Heart right ventricle (tissue), 16 donors: ENCODE measurements around the gene FAM234B. TPM values are rescaled to one million over a fixed set of nuclear protein-coding genes. Genes with fewer than 3 reads are reported as not detected.

ENCODE experiments used
- ATAC-seq, 8 donors: fragments of 200-7000 bp; cut with Tn5 transposase; one replicate each; pipeline ENCODE4 v1.9.1; 2020; ENCODE audit warnings: mild to moderate bottlenecking in 8 of 8, moderate library complexity in 8 of 8, moderate number of reproducible peaks in 1 of 8
- DNase-seq, 2 donors: peaks; one replicate each; pipeline ENCODE4 v3.0.0-alpha.2; 2020
- H3K27ac ChIP-seq, 10 donors: fragments of 200-600 bp; sonication (generic) in 2 of 10; one replicate each; pipeline versions ENCODE4 v1.5.0 to v1.8.0; 2020 to 2022; ENCODE audit warnings: mild to moderate bottlenecking in 3 of 10
- H3K27me3 ChIP-seq, 7 donors: fragments of 200-600 bp; one replicate each; pipeline ENCODE4 v1.8.0; 2021 to 2022; ENCODE audit warnings: mild to moderate bottlenecking in 2 of 7
- H3K36me3 ChIP-seq, 9 donors: fragments of 200-600 bp; sonication (generic) in 1 of 9; one replicate each; pipeline versions ENCODE4 v1.5.0 to v1.8.0; 2020 to 2022; ENCODE audit warnings: mild to moderate bottlenecking in 2 of 9
- H3K4me1 ChIP-seq, 9 donors: fragments of 200-600 bp; sonication (generic) in 1 of 9; one replicate each; pipeline versions ENCODE4 v1.5.0 to v1.8.0; 2020 to 2022; ENCODE audit warnings: mild to moderate bottlenecking in 4 of 9
- H3K4me3 ChIP-seq, 10 donors: fragments of 200-600 bp; sonication (generic) in 2 of 10; one replicate each; pipeline versions ENCODE4 v1.5.0 to v1.8.0; 2020 to 2022; ENCODE audit warnings: mild to moderate bottlenecking in 7 of 10, moderate library complexity in 2 of 10
- H3K9me3 ChIP-seq, 11 donors: fragments of 200-600 bp in 10 of 11; sonication (generic) in 2 of 11; one replicate each; pipeline versions ENCODE4 v1.5.0 to v1.8.0; 2013 to 2022; ENCODE audit warnings: mild to moderate bottlenecking in 2 of 11, control low read depth in 1 of 11, moderate library complexity in 1 of 11
- WGBS, 2 donors: extraction: QIAGEN DNeasy Blood & Tissue Kit; methylation state at CpG; one replicate each; pipeline ENCODE4 v1.1.7; 2013; ENCODE audit warnings: inconsistent platforms in 1 of 2; 5-methylcytosine and 5-hydroxymethylcytosine counted together
- intact Hi-C, 10 donors: fragments of 100-400 bp; cut with DNase I; formaldehyde crosslinking; loops; one replicate each; pipeline versions ENCODE4 v1.11.1 to v1.14.2; 2022
- polyA plus RNA-seq, 2 donors: library from polyadenylated mRNA; stranded (reverse); fragments of 200-250 nt; gene quantifications; one replicate each; pipeline ENCODE4 v1.2.3, GENCODE V29; 2013
- total RNA-seq, 10 donors: library from RNA; stranded (reverse); fragmentation: NEBNext Ultra II Directional in 3 of 10; extraction: Animal tissue kit (Norgen Biotek cat#: 25700) in 3 of 10; gene quantifications; one replicate each; pipeline versions ENCODE4 v1.2.1 to v1.2.4, GENCODE V29; 2021 to 2023
- TF ChIP-seq, protein P1 (sequence below), 9 donors: fragments of 200-600 bp; sonication (generic) in 2 of 9; IDR thresholded peaks; one replicate each; pipeline versions ENCODE4 v1.5.0 to v1.8.0; 2021 to 2022; ENCODE audit warnings: antibody characterized with exemption in 9 of 9, mild to moderate bottlenecking in 5 of 9, moderate library complexity in 1 of 9
- donor health status: Arrhythmogenic right ventricular cardiomyopathy.
- donor health status: ischemic (EF 13 %, LVEDD 7.1; RV severe dilation, severe dysfunction).
- donor health status: healthy with polysubstance abuse.
- donor health status: DM: no; HTN: yes; CAD: no.
- donor health status: DM: no; HTN: no; CAD: no.
- donor health status: ischemic (EF 25% LVEDD 6.9; RV normal size, moderate dysfunction).
- donor health status: ischemic (EF 25% LVEDD 5.7; RV mildly dilated, moderate dysfunction).
- donor health status: healthy.
- donor health status: DM: yes; HTN: yes; CAD: no.
- donor health status: Ischemic cardiomyopathy.
- donor health status: ischemic (EF 35%, LVEDD 5.7; RV mildly dilated, moderate dysfunction).
- donor health status: nonischemic (EF 11% LVEDD 7.7; RV severe dilation, severe dysfunction).
- donor health status: DM: yes; HTN: yes; CAD: no.
- donor health status: PGD.
- donor health status: ischemic (EF 29% LVEDD 5.4; RV normal size, mild dysfunction).
- donor health status: nonischemic (EF 23%, LVEDD 6.1; RV moderate dilation, normal function).

Gene FAM234B
- total and polyA plus RNA-seq, 12 donors, result 0.59 to 3.6 (median 2.2) TPM

DNA sequence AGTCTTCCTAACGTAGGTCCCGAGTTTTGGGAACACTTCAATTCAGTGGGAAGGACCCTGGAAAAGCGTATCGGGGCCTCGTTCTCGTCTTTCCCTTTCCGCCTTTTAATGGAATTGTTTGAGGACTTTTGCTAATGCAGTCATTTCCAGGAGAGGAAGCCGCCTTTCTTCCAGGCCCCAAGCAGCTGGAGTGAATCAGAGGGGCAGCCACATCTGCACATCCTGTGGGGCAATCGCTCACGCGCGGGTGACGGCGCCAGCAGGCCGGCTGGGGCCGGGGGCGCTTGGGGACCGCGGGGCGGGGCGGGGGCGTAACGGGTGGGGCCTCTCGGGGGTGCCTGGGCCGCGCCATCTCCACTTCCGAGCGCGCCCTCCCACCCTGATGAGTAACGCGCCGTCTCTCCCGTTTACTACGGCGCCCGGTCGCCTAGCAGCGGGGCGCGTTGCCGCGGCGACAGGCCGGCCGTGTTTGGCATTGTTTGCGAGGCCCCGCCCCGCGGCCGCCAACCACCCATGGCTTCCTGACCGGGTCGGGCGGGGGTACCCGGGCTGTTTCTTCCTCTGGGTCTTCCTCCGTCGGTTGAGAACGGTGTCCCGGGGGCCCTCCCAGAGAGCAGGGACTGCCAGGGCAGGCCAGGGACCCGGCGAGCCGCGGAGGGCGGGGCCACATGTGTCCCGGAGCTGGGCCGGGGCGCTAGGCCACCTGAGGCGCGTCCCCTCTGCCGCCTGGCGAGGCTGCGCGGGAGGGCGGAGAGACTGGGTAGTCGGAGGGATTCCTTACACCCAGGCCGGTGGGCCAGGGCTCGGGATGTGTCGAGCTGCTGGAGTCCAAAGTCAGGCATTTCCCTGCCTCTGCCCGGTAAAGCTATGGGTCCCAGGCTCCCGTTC, 56.9 kb downstream of the FAM234B start:
- WGBS, 2 donors, result 2% methylated on average over 72 to 79 of the region's 79 CpGs
- Histone ChIP-seq H3K27me3 (no peaks in the 10 kb centered on the region), H3K36me3 (no peaks in the 10 kb centered on the region), H3K4me1 (peaks cover 10 to 69% (median 50%) of the 10 kb centered on the region in 9 donors), H3K4me3 (peak overlapping the region; percentile 29 to 67 (median 60)), H3K9me3 (no peaks in the 10 kb centered on the region), H3K27ac (peak overlapping the region; percentile 86 to 98 (median 96))
- TF ChIP-seq, protein P1, sequence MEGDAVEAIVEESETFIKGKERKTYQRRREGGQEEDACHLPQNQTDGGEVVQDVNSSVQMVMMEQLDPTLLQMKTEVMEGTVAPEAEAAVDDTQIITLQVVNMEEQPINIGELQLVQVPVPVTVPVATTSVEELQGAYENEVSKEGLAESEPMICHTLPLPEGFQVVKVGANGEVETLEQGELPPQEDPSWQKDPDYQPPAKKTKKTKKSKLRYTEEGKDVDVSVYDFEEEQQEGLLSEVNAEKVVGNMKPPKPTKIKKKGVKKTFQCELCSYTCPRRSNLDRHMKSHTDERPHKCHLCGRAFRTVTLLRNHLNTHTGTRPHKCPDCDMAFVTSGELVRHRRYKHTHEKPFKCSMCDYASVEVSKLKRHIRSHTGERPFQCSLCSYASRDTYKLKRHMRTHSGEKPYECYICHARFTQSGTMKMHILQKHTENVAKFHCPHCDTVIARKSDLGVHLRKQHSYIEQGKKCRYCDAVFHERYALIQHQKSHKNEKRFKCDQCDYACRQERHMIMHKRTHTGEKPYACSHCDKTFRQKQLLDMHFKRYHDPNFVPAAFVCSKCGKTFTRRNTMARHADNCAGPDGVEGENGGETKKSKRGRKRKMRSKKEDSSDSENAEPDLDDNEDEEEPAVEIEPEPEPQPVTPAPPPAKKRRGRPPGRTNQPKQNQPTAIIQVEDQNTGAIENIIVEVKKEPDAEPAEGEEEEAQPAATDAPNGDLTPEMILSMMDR (IDR thresholded peaks at IDR 0.05), result peak in 1 of 9 donors; percentile 9
- intact Hi-C loops, result loop anchor here in 5 of 10 donors (2.0 to 5.0 kb wide), 7 partner anchors 46 to 106 kb away; partner anchors contain the start of genes HEBP1 (in 2 of the 5) and EMP1 (in 1 of the 5)
- peak; percentile 75 to 95 (median 84) for ATAC-seq
- peak; percentile 90 to 91 for DNase-seq

DNA sequence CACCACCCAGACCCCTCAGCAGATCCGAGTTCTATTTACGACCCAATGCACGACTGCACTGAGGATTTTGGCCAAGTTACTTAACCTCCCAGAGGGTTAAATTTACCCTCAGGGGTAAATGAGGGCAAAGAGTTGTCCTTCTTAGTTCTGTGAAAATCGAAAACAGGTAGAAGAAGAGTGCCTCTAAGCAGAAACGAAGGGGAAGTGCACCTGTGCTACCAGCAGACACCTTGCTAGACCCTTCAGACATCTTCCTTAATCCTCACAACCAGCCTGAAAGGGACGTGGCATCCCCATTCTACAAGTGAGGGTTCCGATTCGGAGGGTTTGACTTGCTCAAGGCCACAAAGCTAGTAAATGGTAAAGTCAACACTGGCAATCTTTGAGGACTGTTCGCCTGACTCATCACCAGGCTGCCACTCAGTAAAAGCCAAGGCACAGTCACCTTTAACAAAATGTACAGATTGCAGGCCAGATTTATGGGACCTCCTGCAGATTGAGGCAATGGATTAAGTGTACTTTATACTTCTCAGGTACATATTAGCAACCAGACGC, 57.7 kb downstream of the FAM234B start:
- 62 to 66% methylated on average over 10 of the region's 10 CpGs for WGBS, 2 donors
- intact Hi-C loops, result loop anchor here in 5 of 10 donors (2.0 to 5.0 kb wide), 7 partner anchors 45 to 105 kb away; partner anchors contain the start of genes HEBP1 (in 2 of the 5) and EMP1 (in 1 of the 5)
- Histone ChIP-seq H3K4me3 (peak overlapping the region in 9 of 10 donors; percentile 35 to 67 (median 61)), H3K36me3 (no peaks in the 10 kb centered on the region), H3K27ac (peak overlapping the region; percentile 86 to 98 (median 96)), H3K4me1 (peaks cover 10 to 65% (median 45%) of the 10 kb centered on the region in 9 donors), H3K9me3 (no peaks in the 10 kb centered on the region), H3K27me3 (no peaks in the 10 kb centered on the region)
- no peak for DNase-seq
- TF ChIP-seq, protein P1 (IDR thresholded peaks at IDR 0.05), result no peak
- no peak for ATAC-seq

DNA sequence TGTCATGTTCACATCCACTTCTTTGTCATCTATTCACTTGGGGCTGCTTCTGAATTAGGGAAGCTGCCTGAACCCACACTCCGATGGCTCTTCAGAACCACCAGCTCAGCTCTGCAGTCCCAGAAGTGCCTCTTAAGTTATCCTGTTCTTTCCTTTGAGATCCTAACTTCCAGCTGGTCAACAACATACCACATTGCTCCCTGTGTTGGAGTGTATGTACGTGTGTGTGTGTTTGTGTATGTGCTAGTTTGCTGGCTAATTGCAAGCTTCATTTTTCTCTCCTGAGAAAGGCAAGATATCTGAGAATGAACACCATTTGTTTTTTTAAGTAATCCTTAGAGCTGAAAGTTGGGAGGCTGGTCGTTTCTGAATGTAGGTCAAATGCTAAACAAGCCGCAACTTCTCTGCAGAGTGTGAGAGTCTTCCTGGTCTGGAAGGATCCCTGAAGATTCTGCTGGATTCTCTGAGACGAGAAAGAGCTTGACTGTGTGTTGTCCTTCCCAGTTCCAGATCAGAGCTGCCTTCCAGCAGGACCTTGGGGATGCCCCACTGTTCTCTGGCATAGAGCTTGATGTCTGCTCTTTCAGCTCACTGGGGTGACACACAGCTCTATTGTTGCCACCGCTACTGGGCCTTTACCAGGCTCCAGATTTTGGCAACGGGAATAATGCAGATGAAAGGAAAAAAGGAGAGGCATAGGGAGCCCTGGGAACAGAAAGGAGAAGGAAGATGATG, 58.4 kb downstream of the FAM234B start:
- H3K9me3 ChIP-seq, result no peaks in the 10 kb centered on the region
- intact Hi-C loops, result loop anchor here in 5 of 10 donors (5.0 kb wide), 4 partner anchors 45 to 100 kb away; partner anchors contain the start of genes HEBP1 (in 2 of the 5) and EMP1 (in 1 of the 5)
- no peak overlapping the region for H3K4me3 ChIP-seq
- no peaks in the 10 kb centered on the region for H3K36me3 ChIP-seq
- TF ChIP-seq, protein P1 (IDR thresholded peaks at IDR 0.05), result no peak
- peak overlapping the region; percentile 86 to 98 (median 96) for H3K27ac ChIP-seq
- H3K27me3 ChIP-seq, result no peaks in the 10 kb centered on the region
- DNase-seq (no peak), ATAC-seq (no peak)
- 66 to 71% methylated on average over 7 of the region's 7 CpGs for WGBS, 2 donors
- H3K4me1 ChIP-seq, result peaks cover 10 to 58% (median 38%) of the 10 kb centered on the region in 9 donors
